ENCODE data around the gene ZNF177.

The ZNF177 gene

DNA sequence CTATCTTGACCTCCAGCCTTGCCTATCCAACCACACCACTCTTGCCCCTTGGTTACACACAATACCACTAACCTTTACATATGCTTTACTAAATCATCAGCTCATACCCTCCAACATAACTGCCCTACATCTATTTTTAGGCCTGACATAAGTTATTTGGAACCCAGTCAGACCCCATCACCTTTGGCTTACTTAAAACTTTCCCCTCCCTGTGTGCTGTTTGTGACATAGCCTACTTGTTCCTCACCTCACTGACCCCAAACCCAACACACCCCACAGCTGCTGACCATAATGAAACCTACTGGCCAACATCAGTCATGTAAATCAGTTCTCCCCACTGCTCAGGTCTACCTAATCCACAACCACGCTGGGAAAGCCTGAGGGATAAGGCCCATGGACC, 67.6 kb downstream of the ZNF177 start:
- TF ChIP-seq, protein P1, sequence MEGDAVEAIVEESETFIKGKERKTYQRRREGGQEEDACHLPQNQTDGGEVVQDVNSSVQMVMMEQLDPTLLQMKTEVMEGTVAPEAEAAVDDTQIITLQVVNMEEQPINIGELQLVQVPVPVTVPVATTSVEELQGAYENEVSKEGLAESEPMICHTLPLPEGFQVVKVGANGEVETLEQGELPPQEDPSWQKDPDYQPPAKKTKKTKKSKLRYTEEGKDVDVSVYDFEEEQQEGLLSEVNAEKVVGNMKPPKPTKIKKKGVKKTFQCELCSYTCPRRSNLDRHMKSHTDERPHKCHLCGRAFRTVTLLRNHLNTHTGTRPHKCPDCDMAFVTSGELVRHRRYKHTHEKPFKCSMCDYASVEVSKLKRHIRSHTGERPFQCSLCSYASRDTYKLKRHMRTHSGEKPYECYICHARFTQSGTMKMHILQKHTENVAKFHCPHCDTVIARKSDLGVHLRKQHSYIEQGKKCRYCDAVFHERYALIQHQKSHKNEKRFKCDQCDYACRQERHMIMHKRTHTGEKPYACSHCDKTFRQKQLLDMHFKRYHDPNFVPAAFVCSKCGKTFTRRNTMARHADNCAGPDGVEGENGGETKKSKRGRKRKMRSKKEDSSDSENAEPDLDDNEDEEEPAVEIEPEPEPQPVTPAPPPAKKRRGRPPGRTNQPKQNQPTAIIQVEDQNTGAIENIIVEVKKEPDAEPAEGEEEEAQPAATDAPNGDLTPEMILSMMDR (IDR thresholded peaks at IDR 0.05; ENCODE audit: low read depth, low read length): no peak
- DNase-seq (ENCODE audit: extremely low read depth, low read depth): no peak

DNA sequence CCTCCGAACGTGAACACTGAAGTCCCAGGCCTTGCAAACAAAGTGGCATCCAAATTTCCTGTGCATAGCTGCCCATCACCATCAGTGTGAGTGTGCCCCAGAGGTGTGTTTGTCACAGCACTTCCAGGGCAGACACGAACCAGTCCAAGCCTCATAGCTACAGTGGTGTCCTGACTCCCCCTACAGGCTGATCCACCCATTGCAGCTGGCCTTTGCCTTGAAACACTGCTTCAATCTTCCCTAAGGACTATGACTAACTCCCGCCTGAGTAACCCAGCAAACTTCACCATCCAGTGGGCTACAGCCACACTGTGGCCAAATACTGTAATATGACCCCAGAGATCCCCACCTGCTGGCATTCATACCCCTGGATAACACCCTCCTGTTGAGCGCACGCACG, 68.7 kb downstream of the ZNF177 start:
- TF ChIP-seq, protein P1 (IDR thresholded peaks at IDR 0.05; ENCODE audit: low read depth, low read length): peak; percentile 50
- no peak for DNase-seq (ENCODE audit: extremely low read depth, low read depth)

Data from AG09319 (cell line).